Neural cell (in vitro differentiated cells): ENCODE data around the gene PRPH. TPM values are rescaled to one million over a fixed set of nuclear protein-coding genes. Genes with fewer than 3 reads are reported as not detected.

ENCODE experiments used
- H2AFZ ChIP-seq: fragments of 200-600, 300-800 bp; sonication (generic), shearing (Covaris generic); 2 replicates; pipeline ENCODE4 v1.6.0; 2014; ENCODE audit warnings: low read depth, mild to moderate bottlenecking, antibody characterized with exemption, low read length, moderate library complexity
- H3F3A ChIP-seq: fragments of 200-600 bp; shearing (Covaris generic); 2 replicates; pipeline ENCODE4 v1.6.1; 2016; ENCODE audit warnings: mild to moderate bottlenecking, moderate library complexity, mixed read lengths, antibody characterized with exemption, low read length; ENCODE audit not compliant: insufficient read depth, poor library complexity, severe bottlenecking
- H3K27ac ChIP-seq: fragments of 200-600, 300-800 bp; sonication (generic), shearing (Covaris generic); 2 replicates; pipeline ENCODE4 v1.5.1; 2014; ENCODE audit warnings: mild to moderate bottlenecking, low read length, moderate library complexity
- H3K27me3 ChIP-seq: fragments of 300-800, 200-600 bp; sonication (generic), shearing (Covaris generic); 2 replicates; pipeline ENCODE4 v1.6.0; 2014; ENCODE audit warnings: mild to moderate bottlenecking, low read depth, low read length, moderate library complexity; ENCODE audit not compliant: insufficient read depth
- H3K36me3 ChIP-seq: fragments of 300-800, 200-600 bp; sonication (generic), shearing (Covaris generic); 2 replicates; pipeline ENCODE4 v1.5.1; 2014; ENCODE audit warnings: mild to moderate bottlenecking, antibody characterized with exemption, low read length, moderate library complexity; ENCODE audit not compliant: insufficient read depth
- H3K4me2 ChIP-seq: fragments of 300-800, 200-600 bp; sonication (generic), shearing (Covaris generic); 2 replicates; pipeline ENCODE4 v1.6.0; 2014; ENCODE audit warnings: mild to moderate bottlenecking, low read length
- H3K4me3 ChIP-seq: fragments of 300-800, 200-600 bp; sonication (generic), shearing (Covaris generic); 2 replicates; pipeline ENCODE4 v1.5.1; 2014; ENCODE audit warnings: mild to moderate bottlenecking, low read length, moderate library complexity
- H3K79me2 ChIP-seq: fragments of 200-600 bp; shearing (Covaris generic); replicated peaks from 2 replicates; pipeline ENCODE4 v1.6.0; 2014; ENCODE audit warnings: mild to moderate bottlenecking, low read length, moderate library complexity; ENCODE audit not compliant: insufficient read depth
- H3K9ac ChIP-seq: fragments of 300-800, 200-600 bp; sonication (generic), shearing (Covaris generic); 2 replicates; pipeline ENCODE4 v1.6.1; 2016; ENCODE audit warnings: mild to moderate bottlenecking, low read length, mixed read lengths
- H3K9me2 ChIP-seq: fragments of 200-600 bp; shearing (Covaris generic); 2 replicates; pipeline ENCODE4 v1.6.1; 2016; ENCODE audit warnings: mild to moderate bottlenecking, low read length, mixed read lengths; ENCODE audit not compliant: insufficient read depth
- H3K9me3 ChIP-seq: fragments of 200-600, 300-800 bp; sonication (generic), shearing (Covaris generic); 2 replicates; pipeline ENCODE4 v1.6.1; 2016; ENCODE audit warnings: mild to moderate bottlenecking, mixed run types, low read length, moderate library complexity, mixed read lengths
- H4K20me1 ChIP-seq: fragments of 200-600 bp; shearing (Covaris generic); 2 replicates; pipeline ENCODE4 v1.6.1; 2016; ENCODE audit warnings: mild to moderate bottlenecking, mixed run types; ENCODE audit not compliant: insufficient read depth
- CTCF ChIP-seq: fragments of 450-650 bp; IDR thresholded peaks from 2 replicates; pipeline ENCODE4 v1.5.1; 2014; ENCODE audit warnings: antibody characterized with exemption, mild to moderate bottlenecking, moderate library complexity; ENCODE audit not compliant: poor library complexity, severe bottlenecking
- EP300 ChIP-seq: fragments of 450-650 bp; conservative IDR thresholded peaks from 2 replicates; pipeline ENCODE4 v1.6.1; 2014; ENCODE audit warnings: antibody characterized with exemption, mild to moderate bottlenecking, moderate library complexity; ENCODE audit not compliant: poor library complexity, severe bottlenecking
- EZH2 ChIP-seq: fragments of 200-600, 300-800 bp; shearing (Covaris generic), sonication (generic); IDR thresholded peaks from 2 replicates; pipeline ENCODE4 v1.6.1; 2014; ENCODE audit warnings: antibody characterized with exemption, low read length, borderline replicate concordance, mild to moderate bottlenecking; ENCODE audit not compliant: insufficient read depth, poor library complexity, severe bottlenecking
- MXI1 ChIP-seq: fragments of 450-650 bp; conservative IDR thresholded peaks from 2 replicates; pipeline ENCODE4 v1.6.1; 2014; ENCODE audit warnings: antibody characterized with exemption, mild to moderate bottlenecking; ENCODE audit not compliant: poor library complexity, severe bottlenecking
- POLR2AphosphoS5 ChIP-seq: IDR thresholded peaks from 2 replicates; pipeline ENCODE4 v1.6.1; 2012
- RAD21 ChIP-seq: fragments of 450-650 bp; conservative IDR thresholded peaks from 2 replicates; pipeline ENCODE4 v1.6.1; 2014; ENCODE audit warnings: antibody characterized with exemption, mild to moderate bottlenecking, moderate library complexity
- REST ChIP-seq: IDR thresholded peaks from 2 replicates; pipeline ENCODE4 v1.6.1; 2012; ENCODE audit warnings: borderline replicate concordance
- SMC3 ChIP-seq: fragments of 450-650 bp; conservative IDR thresholded peaks from 2 replicates; pipeline ENCODE4 v1.6.1; 2014; ENCODE audit warnings: antibody characterized with exemption, mild to moderate bottlenecking, moderate library complexity; ENCODE audit not compliant: poor library complexity
- TAF1 ChIP-seq: IDR thresholded peaks from 2 replicates; pipeline ENCODE4 v1.6.1; 2012; ENCODE audit warnings: low read depth
- polyA plus RNA-seq: library from polyadenylated mRNA; depleted of rRNA; stranded (reverse); fragments of >200 nt; gene quantifications from 2 replicates; pipeline ENCODE4 v1.2.3, GENCODE V29; 2014

Gene PRPH
- polyA plus RNA-seq, 1 donor from 2014 or later, result not detected

GRCh38 chr12:49347311-49348193 lies 52.6 kb downstream of the PRPH start:
- Histone ChIP-seq H3F3A (no peaks in the 10 kb centered on the region), H3K27me3 (peaks cover 73% of the 10 kb centered on the region), H3K79me2 (no peaks in the 10 kb centered on the region), H2AFZ (no peak overlapping the region), H3K9me3 (no peaks in the 10 kb centered on the region), H4K20me1 (no peaks in the 10 kb centered on the region), H3K9me2 (no peaks in the 10 kb centered on the region), H3K4me2 (no peak overlapping the region), H3K9ac (no peak overlapping the region), H3K4me3 (peak overlapping the region; percentile 60), H3K27ac (no peak overlapping the region), H3K36me3 (no peaks in the 10 kb centered on the region)
- TF ChIP-seq POLR2AphosphoS5 (no peak), CTCF (peak; percentile 84), EZH2 (no peak), REST (no peak), TAF1 (no peak), MXI1 (peak; percentile 17), SMC3 (peak; percentile 78), RAD21 (peak; percentile 58), EP300 (peak; percentile 27)

Other genes with a start within 250 kb of the PRPH start
- gene KMT2D, start 234.4 kb upstream of the PRPH start, polyA plus RNA-seq, result 14.1 and 15.8 TPM in 2 replicates
- 0.68 TPM in 1 of 2 replicates, not detected in the other for gene RHEBL1, start 225.2 kb upstream of the PRPH start, polyA plus RNA-seq
- gene DHH, start 200.3 kb upstream of the PRPH start, polyA plus RNA-seq, result 0.28 and 0.66 TPM in 2 replicates
- 344 and 381 TPM in 2 replicates for gene LMBR1L, start 184.3 kb upstream of the PRPH start, polyA plus RNA-seq
- 573 and 605 TPM in 2 replicates for gene TUBA1B, start 163.8 kb upstream of the PRPH start, polyA plus RNA-seq
- gene TUBA1A, start 106.1 kb upstream of the PRPH start, polyA plus RNA-seq, result 14,333 and 15,501 TPM in 2 replicates
- gene TUBA1C, start 30.1 kb upstream of the PRPH start, polyA plus RNA-seq, result 56.2 and 63.0 TPM in 2 replicates
- gene TROAP, start 28.1 kb downstream of the PRPH start, polyA plus RNA-seq, result 0.26 and 1.3 TPM in 2 replicates
- gene C1QL4, start 42.0 kb downstream of the PRPH start, polyA plus RNA-seq, result 13.7 and 15.4 TPM in 2 replicates
- gene DNAJC22, start 51.7 kb downstream of the PRPH start, polyA plus RNA-seq, result 0.54 and 1.1 TPM in 2 replicates
- 55.4 and 58.4 TPM in 2 replicates for gene SPATS2, start 72.3 kb downstream of the PRPH start, polyA plus RNA-seq
- 0.63 and 3.0 TPM in 2 replicates for gene KCNH3, start 243.9 kb downstream of the PRPH start, polyA plus RNA-seq